SK-N-SH treated with all-trans-retinoic acid at 6 μM for 48 hours (cell line): ENCODE results near the gene SMIM32.
A peak's percentile ranks its signal among the peaks of the same experiment; 100 is the strongest.

Source experiments
- ATAC-seq: fragments of 200-7000 bp; cut with Tn5 transposase; 3 replicates; pipeline ENCODE4 v1.9.1; 2020; ENCODE audit warnings: mild to moderate bottlenecking, moderate library complexity
- ARNTL ChIP-seq: fragments of 450-650 bp; formaldehyde crosslinking; IDR thresholded peaks from 2 replicates; pipeline ENCODE4 v1.5.0; 2020; ENCODE audit warnings: low read depth, mild to moderate bottlenecking, moderate library complexity, borderline replicate concordance
- BACH2 ChIP-seq: fragments of 250-450 bp; sonication (Bioruptor Pico); IDR thresholded peaks from 2 replicates; pipeline ENCODE4 v1.9.0; 2021; ENCODE audit warnings: mild to moderate bottlenecking, borderline replicate concordance
- CSDC2 ChIP-seq: fragments of 250-450 bp; sonication (Bioruptor Pico); IDR thresholded peaks from 2 replicates; pipeline ENCODE4 v1.5.0; 2020; ENCODE audit warnings: mild to moderate bottlenecking, moderate library complexity
- ESRRG ChIP-seq: fragments of 250-450 bp; sonication (Bioruptor Pico); IDR thresholded peaks from 2 replicates; pipeline ENCODE4 v1.6.1; 2021; ENCODE audit warnings: mild to moderate bottlenecking
- GLIS3 ChIP-seq: fragments of 250-450 bp; sonication (Bioruptor Pico); IDR thresholded peaks from 2 replicates; pipeline ENCODE4 v1.5.0; 2020; ENCODE audit warnings: mild to moderate bottlenecking, moderate library complexity
- OSR1 ChIP-seq: fragments of 250-450 bp; sonication (Bioruptor Pico); IDR thresholded peaks from 2 replicates; pipeline ENCODE4 v1.8.0; 2022; ENCODE audit warnings: moderate library complexity, mild to moderate bottlenecking, inconsistent platforms
- PATZ1 ChIP-seq: fragments of 250-450 bp; sonication (Bioruptor Pico); IDR thresholded peaks from 2 replicates; pipeline ENCODE4 v1.8.0; 2020; ENCODE audit warnings: mild to moderate bottlenecking, moderate library complexity, borderline replicate concordance
- POU6F1 ChIP-seq: fragments of 250-450 bp; sonication (Bioruptor Pico); IDR thresholded peaks from 2 replicates; pipeline ENCODE4 v1.8.0; 2021; ENCODE audit warnings: low read depth, mild to moderate bottlenecking, moderate library complexity, borderline replicate concordance
- RARB ChIP-seq: fragments of 250-450 bp; sonication (Bioruptor Pico); IDR thresholded peaks from 2 replicates; pipeline ENCODE4 v1.8.0; 2021; ENCODE audit warnings: mild to moderate bottlenecking, moderate library complexity
- SNAI2 ChIP-seq: fragments of 250-450 bp; sonication (Bioruptor Pico); IDR thresholded peaks from 2 replicates; pipeline ENCODE4 v1.5.0; 2020; ENCODE audit warnings: mild to moderate bottlenecking, moderate library complexity
- TCF4 ChIP-seq: fragments of 250-450 bp; sonication (Bioruptor Pico); IDR thresholded peaks from 2 replicates; pipeline ENCODE4 v1.8.0; 2021; ENCODE audit warnings: mild to moderate bottlenecking, moderate library complexity, borderline replicate concordance
- TOX ChIP-seq: fragments of 250-450 bp; sonication (Bioruptor Pico); IDR thresholded peaks from 2 replicates; pipeline ENCODE4 v1.8.0; 2021; ENCODE audit warnings: mild to moderate bottlenecking, moderate library complexity, borderline replicate concordance
- ZC3H10 ChIP-seq: fragments of 250-450 bp; sonication (Bioruptor Pico); IDR thresholded peaks from 2 replicates; pipeline ENCODE4 v1.5.1; 2021; ENCODE audit warnings: mild to moderate bottlenecking, moderate library complexity
- ZFP3 ChIP-seq: fragments of 250-450 bp; sonication (Bioruptor Pico); IDR thresholded peaks from 2 replicates; pipeline ENCODE4 v1.5.0; 2020; ENCODE audit warnings: mild to moderate bottlenecking, moderate library complexity
- ZFP30 ChIP-seq: fragments of 450-650 bp; formaldehyde crosslinking; IDR thresholded peaks from 2 replicates; pipeline ENCODE4 v1.5.0; 2022; ENCODE audit warnings: mild to moderate bottlenecking, moderate library complexity
- ZNF565 ChIP-seq: fragments of 450-650 bp; formaldehyde crosslinking; conservative IDR thresholded peaks from 2 replicates; pipeline ENCODE4 v1.5.0; 2020; ENCODE audit warnings: low read depth, mild to moderate bottlenecking, moderate library complexity
- ZNF70 ChIP-seq: fragments of 450-650 bp; formaldehyde crosslinking; IDR thresholded peaks from 2 replicates; pipeline ENCODE4 v1.5.0; 2020; ENCODE audit warnings: mild to moderate bottlenecking, moderate library complexity
- ZNF8 ChIP-seq: fragments of 450-650 bp; formaldehyde crosslinking; IDR thresholded peaks from 2 replicates; pipeline ENCODE4 v1.5.0; 2020; ENCODE audit warnings: mild to moderate bottlenecking, moderate library complexity
- TF ChIP-seq, protein P1 (sequence below): fragments of 250-450 bp; sonication (Bioruptor Pico); IDR thresholded peaks from 2 replicates; pipeline ENCODE4 v1.5.0; 2020; ENCODE audit warnings: mild to moderate bottlenecking, moderate library complexity
- TF ChIP-seq, protein P2 (sequence below): fragments of 250-450 bp; sonication (Bioruptor Pico); IDR thresholded peaks from 2 replicates; pipeline ENCODE4 v1.5.1; 2021; ENCODE audit warnings: mild to moderate bottlenecking, moderate library complexity

SMIM32 gene

DNA sequence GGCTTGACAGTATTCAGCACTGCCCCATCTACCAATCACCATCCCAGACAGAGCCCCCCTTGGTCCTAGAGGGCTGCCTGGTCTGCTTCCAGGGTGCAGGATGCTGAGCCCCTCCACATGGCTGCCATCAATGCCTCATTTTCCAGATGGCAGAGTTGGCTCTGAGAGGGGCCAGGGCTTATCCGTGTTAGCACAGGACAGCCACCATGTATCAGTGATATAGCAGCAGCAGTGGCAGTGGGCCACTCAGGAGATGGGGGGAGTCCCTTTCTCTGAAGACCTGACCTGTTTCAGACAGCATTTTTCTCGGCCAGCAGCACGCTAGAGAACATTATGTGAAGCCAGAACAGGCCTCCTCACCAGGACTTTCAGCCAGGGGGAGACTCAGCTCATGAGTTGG, 1.6 kb upstream of the SMIM32 start:
- ATAC-seq = no peak
- TF ChIP-seq ZFP3 (no peak), TCF4 (no peak), ZNF8 (CRISPR knock-in tag) (no peak), RARB (CRISPR knock-in tag) (no peak), GLIS3 (no peak), BACH2 (CRISPR knock-in tag) (no peak), CSDC2 (CRISPR knock-in tag) (no peak), PATZ1 (no peak), ARNTL (no peak), ZNF565 (CRISPR knock-in tag) (no peak), OSR1 (no peak), ZFP30 (CRISPR knock-in tag) (no peak), ZNF70 (CRISPR knock-in tag) (no peak)
- TF ChIP-seq, protein P1, sequence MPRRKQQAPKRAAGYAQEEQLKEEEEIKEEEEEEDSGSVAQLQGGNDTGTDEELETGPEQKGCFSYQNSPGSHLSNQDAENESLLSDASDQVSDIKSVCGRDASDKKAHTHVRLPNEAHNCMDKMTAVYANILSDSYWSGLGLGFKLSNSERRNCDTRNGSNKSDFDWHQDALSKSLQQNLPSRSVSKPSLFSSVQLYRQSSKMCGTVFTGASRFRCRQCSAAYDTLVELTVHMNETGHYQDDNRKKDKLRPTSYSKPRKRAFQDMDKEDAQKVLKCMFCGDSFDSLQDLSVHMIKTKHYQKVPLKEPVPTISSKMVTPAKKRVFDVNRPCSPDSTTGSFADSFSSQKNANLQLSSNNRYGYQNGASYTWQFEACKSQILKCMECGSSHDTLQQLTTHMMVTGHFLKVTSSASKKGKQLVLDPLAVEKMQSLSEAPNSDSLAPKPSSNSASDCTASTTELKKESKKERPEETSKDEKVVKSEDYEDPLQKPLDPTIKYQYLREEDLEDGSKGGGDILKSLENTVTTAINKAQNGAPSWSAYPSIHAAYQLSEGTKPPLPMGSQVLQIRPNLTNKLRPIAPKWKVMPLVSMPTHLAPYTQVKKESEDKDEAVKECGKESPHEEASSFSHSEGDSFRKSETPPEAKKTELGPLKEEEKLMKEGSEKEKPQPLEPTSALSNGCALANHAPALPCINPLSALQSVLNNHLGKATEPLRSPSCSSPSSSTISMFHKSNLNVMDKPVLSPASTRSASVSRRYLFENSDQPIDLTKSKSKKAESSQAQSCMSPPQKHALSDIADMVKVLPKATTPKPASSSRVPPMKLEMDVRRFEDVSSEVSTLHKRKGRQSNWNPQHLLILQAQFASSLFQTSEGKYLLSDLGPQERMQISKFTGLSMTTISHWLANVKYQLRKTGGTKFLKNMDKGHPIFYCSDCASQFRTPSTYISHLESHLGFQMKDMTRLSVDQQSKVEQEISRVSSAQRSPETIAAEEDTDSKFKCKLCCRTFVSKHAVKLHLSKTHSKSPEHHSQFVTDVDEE = no peak

GRCh38 chr5:136193322-136193935, 467 bp upstream of the SMIM32 start:
- ATAC-seq = peak; percentile 9

DNA sequence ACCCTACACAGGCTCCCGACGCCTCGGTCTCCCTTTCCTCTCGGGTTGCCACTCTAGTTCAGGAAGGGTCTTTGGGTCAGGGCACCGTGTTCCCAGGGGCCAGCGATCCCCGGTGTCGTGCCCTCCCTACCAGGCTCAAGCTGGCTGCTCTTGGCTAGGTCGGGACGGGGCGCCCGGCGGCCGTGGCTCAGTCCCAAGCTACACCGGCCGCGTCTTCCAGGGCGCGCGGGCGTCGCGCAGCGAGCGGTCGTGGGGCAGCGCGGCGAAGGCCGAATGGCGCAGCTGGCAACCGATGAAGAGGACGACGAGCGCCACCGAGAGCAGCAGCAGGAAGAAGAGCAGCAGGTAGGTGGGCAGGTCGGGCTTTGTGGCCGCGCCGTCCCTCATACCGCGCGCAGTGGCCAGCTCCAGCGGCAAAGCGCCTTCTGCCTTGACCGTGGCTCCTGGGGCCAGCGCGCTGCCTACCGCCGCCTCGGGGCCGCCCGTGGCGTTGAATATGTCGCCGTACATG, 892 bp downstream of the SMIM32 start:
- peak; percentile 42 for ATAC-seq
- no peak for TF ChIP-seq OSR1
- TF ChIP-seq ZNF8 (CRISPR knock-in tag) = no peak
- TF ChIP-seq ESRRG (CRISPR knock-in tag) = no peak
- TF ChIP-seq, protein P2, sequence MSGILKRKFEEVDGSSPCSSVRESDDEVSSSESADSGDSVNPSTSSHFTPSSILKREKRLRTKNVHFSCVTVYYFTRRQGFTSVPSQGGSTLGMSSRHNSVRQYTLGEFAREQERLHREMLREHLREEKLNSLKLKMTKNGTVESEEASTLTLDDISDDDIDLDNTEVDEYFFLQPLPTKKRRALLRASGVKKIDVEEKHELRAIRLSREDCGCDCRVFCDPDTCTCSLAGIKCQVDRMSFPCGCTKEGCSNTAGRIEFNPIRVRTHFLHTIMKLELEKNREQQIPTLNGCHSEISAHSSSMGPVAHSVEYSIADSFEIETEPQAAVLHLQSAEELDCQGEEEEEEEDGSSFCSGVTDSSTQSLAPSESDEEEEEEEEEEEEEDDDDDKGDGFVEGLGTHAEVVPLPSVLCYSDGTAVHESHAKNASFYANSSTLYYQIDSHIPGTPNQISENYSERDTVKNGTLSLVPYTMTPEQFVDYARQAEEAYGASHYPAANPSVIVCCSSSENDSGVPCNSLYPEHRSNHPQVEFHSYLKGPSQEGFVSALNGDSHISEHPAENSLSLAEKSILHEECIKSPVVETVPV (CRISPR knock-in tag) = no peak
- no peak for TF ChIP-seq ZNF565 (CRISPR knock-in tag)
- TF ChIP-seq GLIS3 = no peak
- TF ChIP-seq, protein P1 = no peak
- no peak for TF ChIP-seq SNAI2 (CRISPR knock-in tag)
- TF ChIP-seq POU6F1 (CRISPR knock-in tag) = no peak
- TF ChIP-seq ZC3H10 (CRISPR knock-in tag) = no peak
- TF ChIP-seq ARNTL = no peak
- TF ChIP-seq ZNF70 (CRISPR knock-in tag) = no peak

More at GRCh38 chr5:136193322-136193935, 467 bp upstream of the SMIM32 start:
- TF ChIP-seq BACH2 (CRISPR knock-in tag) (no peak), TCF4 (no peak), SNAI2 (CRISPR knock-in tag) (no peak), ZNF70 (CRISPR knock-in tag) (no peak), TOX (CRISPR knock-in tag) (no peak)
- TF ChIP-seq, protein P1 = no peak
